Caco-2 (cell line): ENCODE measurements around the gene FCN1. TPM values are rescaled to one million over a fixed set of nuclear protein-coding genes. Genes with fewer than 3 reads are reported as not detected.

ENCODE experiments used
- Bru-seq: library from RNA; stranded (reverse); fragments of 400-500 nt; gene quantifications from one replicate; lab custom pipeline; 2021; lab: Mats Ljungman, UMichigan
- BruChase-seq, 2 experiments: library from RNA; stranded (reverse); fragments of 400-500 nt; gene quantifications; one replicate each; lab custom pipeline; 2021; lab: Mats Ljungman, UMichigan
- BruUV-seq: library from RNA; stranded (reverse); fragments of 400-500 nt; replicated peaks from 2 replicates; lab custom pipeline; 2021; lab: Mats Ljungman, UMichigan
- CTCF ChIA-PET: fragments of 300-600 bp; sonication (Branson Sonifier 250); formaldehyde crosslinking; loops from one replicate; lab custom pipeline; 2022; ENCODE audit warnings: antibody characterized with exemption; lab: Charles Lee
- POLR2A ChIA-PET: fragments of 300-600 bp; sonication (Branson Sonifier 250); formaldehyde crosslinking; loops from one replicate; lab custom pipeline; 2022; ENCODE audit warnings: antibody characterized with exemption; lab: Charles Lee
- DNase-seq, 2 experiments: peaks; one replicate each; pipeline versions ENCODE4 v3.0.0 to v3.0.0-alpha.2; 2020 to 2022
- H3K27me3 ChIP-seq: replicated peaks from 2 replicates; pipeline ENCODE4 v1.6.0; 2011; ENCODE audit warnings: low read length; ENCODE audit not compliant: control insufficient read depth, insufficient read depth
- H3K36me3 ChIP-seq: 2 replicates; pipeline ENCODE4 v1.5.1; 2011; ENCODE audit warnings: low read length; ENCODE audit not compliant: control insufficient read depth, insufficient read depth
- H3K4me1 ChIP-seq: fragments of 250-450 bp; sonication (Bioruptor Pico); 2 replicates; pipeline ENCODE4 v1.5.1; 2020; ENCODE audit warnings: mild to moderate bottlenecking
- H3K4me3 ChIP-seq: 2 replicates; pipeline ENCODE4 v1.5.1; 2011; ENCODE audit warnings: low read depth, mild to moderate bottlenecking, control low read depth, low read length
- H3K9me3 ChIP-seq: fragments of 250-450 bp; sonication (Bioruptor Pico); 2 replicates; pipeline ENCODE4 v1.5.1; 2020; ENCODE audit warnings: mild to moderate bottlenecking, moderate library complexity
- H3K27ac Mint-ChIP-seq: one replicate; pipeline ENCODE4 v1.8.0; 2022; ENCODE audit warnings: mixed read lengths; ENCODE audit not compliant: unreplicated experiment
- H3K27me3 Mint-ChIP-seq: one replicate; pipeline ENCODE4 v1.8.0; 2022; ENCODE audit warnings: mixed read lengths; ENCODE audit not compliant: insufficient read depth, unreplicated experiment
- H3K36me3 Mint-ChIP-seq: one replicate; pipeline ENCODE4 v1.8.0; 2022; ENCODE audit warnings: mild to moderate bottlenecking, mixed read lengths; ENCODE audit not compliant: insufficient read depth, unreplicated experiment
- H3K4me1 Mint-ChIP-seq: one replicate; pipeline ENCODE4 v1.8.0; 2022; ENCODE audit warnings: low read depth, mixed read lengths; ENCODE audit not compliant: unreplicated experiment
- H3K4me3 Mint-ChIP-seq: one replicate; pipeline ENCODE4 v1.8.0; 2022; ENCODE audit warnings: mild to moderate bottlenecking, moderate library complexity, mixed read lengths; ENCODE audit not compliant: unreplicated experiment
- H3K9me3 Mint-ChIP-seq: one replicate; pipeline ENCODE4 v1.8.0; 2022; ENCODE audit warnings: mixed read lengths; ENCODE audit not compliant: unreplicated experiment
- CTCF ChIP-seq, 2 experiments: fragments of 200-600 bp in 1 of 2; IDR thresholded peaks; 1 replicate in 1 of 2; 2 replicates in 1 of 2; pipeline versions ENCODE4 v1.5.1 to v1.8.0; 2011 to 2022; ENCODE audit warnings: antibody characterized with exemption in 1 of 2, control low read depth in 1 of 2, inconsistent platforms in 1 of 2, low read depth in 1 of 2, low read length in 1 of 2, mild to moderate bottlenecking in 1 of 2, moderate library complexity in 1 of 2; ENCODE audit not compliant: insufficient read depth in 1 of 2, severe bottlenecking in 1 of 2, unreplicated experiment in 1 of 2
- intact Hi-C: fragments of 100-400 bp; cut with micrococcal nuclease; formaldehyde crosslinking; loops from one replicate; pipeline ENCODE4 v1.10.0; 2022; ENCODE audit not compliant: unreplicated experiment
- long read RNA-seq: library from polyadenylated mRNA; stranded (forward); transcript quantifications from one replicate; pipeline ENCODE4 v2.0.0, GENCODE V29; 2022
- total RNA-seq: library from RNA; stranded (reverse); gene quantifications from 2 replicates; pipeline ENCODE4 v1.2.3, GENCODE V29; 2022

Gene FCN1
- total RNA-seq (not detected in 2 replicates), Bru-seq, nascent RNA (not detected), BruChase-seq, experiment 1, labeled RNA remaining after a 2-hour chase (not detected), BruChase-seq, experiment 2, labeled RNA remaining after a 6-hour chase (not detected)
- long read RNA-seq = 0 reads

- Mint-ChIP-seq H3K27ac (no peak within 1 kb of the TSS), H3K4me3 (no peak within 1 kb of the TSS), H3K27me3 (peaks cover 7% of the 10 kb centered on the region), H3K4me1 (no peaks in the 10 kb centered on the region), H3K9me3 (no peaks in the 10 kb centered on the region), H3K36me3 (no peaks in the 10 kb centered on the region)
- no peaks in the 10 kb centered on the region for H3K27me3 ChIP-seq
- H3K4me3 ChIP-seq = no peak within 1 kb of the TSS
- no peaks in the 10 kb centered on the region for H3K36me3 ChIP-seq
- H3K9me3 ChIP-seq = no peaks in the 10 kb centered on the region
- TF ChIP-seq CTCF (IDR thresholded peaks at IDR 0.05; ENCODE audit: insufficient read depth in 1 of 2, low read depth in 1 of 2, low read length in 1 of 2, severe bottlenecking in 1 of 2, unreplicated experiment in 1 of 2) = no peak
- ChIA-PET POLR2A (no interaction called here), CTCF (no interaction called here)
- BruUV-seq = no TSS peak
- H3K4me1 ChIP-seq = no peaks in the 10 kb centered on the region
- intact Hi-C loops = no loop called here
- no peak for DNase-seq
Observed at GRCh38 chr9:134917431-134918373, at the start of gene FCN1. Gene FCN1 (minus strand): TSS chr9:134917912. CDS start chr9:134917871, 41 bp downstream.

- Mint-ChIP-seq H3K27ac (no peak overlapping the region), H3K36me3 (no peaks in the 10 kb centered on the region), H3K4me3 (no peak overlapping the region), H3K9me3 (no peaks in the 10 kb centered on the region), H3K4me1 (no peaks in the 10 kb centered on the region), H3K27me3 (peaks cover 12% of the 10 kb centered on the region)
- peak in 1 of 2 experiments; percentile 23 for DNase-seq
- Histone ChIP-seq H3K4me1 (no peaks in the 10 kb centered on the region), H3K4me3 (no peak overlapping the region), H3K27me3 (no peaks in the 10 kb centered on the region), H3K36me3 (no peaks in the 10 kb centered on the region), H3K9me3 (no peaks in the 10 kb centered on the region)
- POLR2A ChIA-PET = no interaction called here
- CTCF ChIA-PET = no interaction called here
- BruUV-seq = no TSS peak
- TF ChIP-seq CTCF (IDR thresholded peaks at IDR 0.05; ENCODE audit: insufficient read depth in 1 of 2, low read depth in 1 of 2, low read length in 1 of 2, severe bottlenecking in 1 of 2, unreplicated experiment in 1 of 2) = no peak
- intact Hi-C loops = no loop called here
Observed at GRCh38 chr9:134966697-134967546, 49.2 kb upstream of the FCN1 start.

- Histone ChIP-seq H3K4me3 (no peak overlapping the region), H3K4me1 (no peaks in the 10 kb centered on the region), H3K9me3 (no peaks in the 10 kb centered on the region), H3K27me3 (no peaks in the 10 kb centered on the region), H3K36me3 (no peaks in the 10 kb centered on the region)
- no TSS peak for BruUV-seq
- no peak overlapping the region for H3K27ac Mint-ChIP-seq
- H3K9me3 Mint-ChIP-seq = no peaks in the 10 kb centered on the region
- H3K27me3 Mint-ChIP-seq = peaks cover 11% of the 10 kb centered on the region
- H3K4me1 Mint-ChIP-seq = no peaks in the 10 kb centered on the region
- DNase-seq = peak in 1 of 2 experiments; percentile 21
- no peak for TF ChIP-seq CTCF (IDR thresholded peaks at IDR 0.05; ENCODE audit: insufficient read depth in 1 of 2, low read depth in 1 of 2, low read length in 1 of 2, severe bottlenecking in 1 of 2, unreplicated experiment in 1 of 2)
- ChIA-PET CTCF (no interaction called here), POLR2A (no interaction called here)
- H3K36me3 Mint-ChIP-seq = no peaks in the 10 kb centered on the region
- intact Hi-C loops = no loop called here
- H3K4me3 Mint-ChIP-seq = no peak overlapping the region
Observed at GRCh38 chr9:134966270-134966669, 48.6 kb upstream of the FCN1 start.
